DMS153 (cell line): ENCODE data around the gene KNDC1.
"Not testable (repeated sequence)": the region's sequence is repeated elsewhere in the genome, so short reads cannot be mapped to it uniquely, and the experiment has no call there.

Source experiments
- DNase-seq: peaks from one replicate; lab custom pipeline; 2025; lab: John Stamatoyannopoulos, UW

The KNDC1 gene

GRCh38 chr10:133126431-133127290 is 33.4 kb upstream of the KNDC1 start:
- no peak for DNase-seq

- DNase-seq, result no peak
Measured at GRCh38 chr10:133127291-133128125, 32.5 kb upstream of the KNDC1 start.

GRCh38 chr10:133128126-133129070 is 31.6 kb upstream of the KNDC1 start:
- no peak for DNase-seq

GRCh38 chr10:133129071-133129858 is 30.8 kb upstream of the KNDC1 start:
- DNase-seq, result no peak

GRCh38 chr10:133129859-133130495 is 30.0 kb upstream of the KNDC1 start:
- no peak for DNase-seq

- DNase-seq, result no peak
Measured at GRCh38 chr10:133130602-133131001, 29.4 kb upstream of the KNDC1 start.

GRCh38 chr10:133131053-133131452 is 29.0 kb upstream of the KNDC1 start:
- no peak for DNase-seq

- DNase-seq, result no peak
Measured at GRCh38 chr10:133131734-133132472, 28.1 kb upstream of the KNDC1 start.

- DNase-seq, result no peak
Measured at GRCh38 chr10:133132473-133133291, 27.3 kb upstream of the KNDC1 start.

- DNase-seq, result no peak
Measured at GRCh38 chr10:133133471-133134231, 26.4 kb upstream of the KNDC1 start.

- DNase-seq, result no peak
Measured at GRCh38 chr10:133134411-133135115, 25.5 kb upstream of the KNDC1 start.

- no peak for DNase-seq
Measured at GRCh38 chr10:133135116-133135465, 24.9 kb upstream of the KNDC1 start.

- not testable (repeated sequence) for DNase-seq
Measured at GRCh38 chr10:133137486-133138145, 22.4 kb upstream of the KNDC1 start.

- DNase-seq, result no peak
Measured at GRCh38 chr10:133139551-133140065, 20.4 kb upstream of the KNDC1 start.

- DNase-seq, result no peak
Measured at GRCh38 chr10:133140417-133141143, 19.4 kb upstream of the KNDC1 start.
